ENCODE results near the gene ERG. TPM values are rescaled to one million over a fixed set of nuclear protein-coding genes. Genes with fewer than 3 reads are reported as not detected.

Gene ERG
- total RNA-seq, 4 donors from 2014 or later, result 7.8 to 44.1 (median 16.8) TPM

- TF ChIP-seq, protein P1, sequence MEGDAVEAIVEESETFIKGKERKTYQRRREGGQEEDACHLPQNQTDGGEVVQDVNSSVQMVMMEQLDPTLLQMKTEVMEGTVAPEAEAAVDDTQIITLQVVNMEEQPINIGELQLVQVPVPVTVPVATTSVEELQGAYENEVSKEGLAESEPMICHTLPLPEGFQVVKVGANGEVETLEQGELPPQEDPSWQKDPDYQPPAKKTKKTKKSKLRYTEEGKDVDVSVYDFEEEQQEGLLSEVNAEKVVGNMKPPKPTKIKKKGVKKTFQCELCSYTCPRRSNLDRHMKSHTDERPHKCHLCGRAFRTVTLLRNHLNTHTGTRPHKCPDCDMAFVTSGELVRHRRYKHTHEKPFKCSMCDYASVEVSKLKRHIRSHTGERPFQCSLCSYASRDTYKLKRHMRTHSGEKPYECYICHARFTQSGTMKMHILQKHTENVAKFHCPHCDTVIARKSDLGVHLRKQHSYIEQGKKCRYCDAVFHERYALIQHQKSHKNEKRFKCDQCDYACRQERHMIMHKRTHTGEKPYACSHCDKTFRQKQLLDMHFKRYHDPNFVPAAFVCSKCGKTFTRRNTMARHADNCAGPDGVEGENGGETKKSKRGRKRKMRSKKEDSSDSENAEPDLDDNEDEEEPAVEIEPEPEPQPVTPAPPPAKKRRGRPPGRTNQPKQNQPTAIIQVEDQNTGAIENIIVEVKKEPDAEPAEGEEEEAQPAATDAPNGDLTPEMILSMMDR (IDR thresholded peaks at IDR 0.05; ENCODE audit: low read depth), result no peak
Observed at GRCh38 chr21:38486221-38486620, 12.1 kb downstream of the ERG start.

DNA sequence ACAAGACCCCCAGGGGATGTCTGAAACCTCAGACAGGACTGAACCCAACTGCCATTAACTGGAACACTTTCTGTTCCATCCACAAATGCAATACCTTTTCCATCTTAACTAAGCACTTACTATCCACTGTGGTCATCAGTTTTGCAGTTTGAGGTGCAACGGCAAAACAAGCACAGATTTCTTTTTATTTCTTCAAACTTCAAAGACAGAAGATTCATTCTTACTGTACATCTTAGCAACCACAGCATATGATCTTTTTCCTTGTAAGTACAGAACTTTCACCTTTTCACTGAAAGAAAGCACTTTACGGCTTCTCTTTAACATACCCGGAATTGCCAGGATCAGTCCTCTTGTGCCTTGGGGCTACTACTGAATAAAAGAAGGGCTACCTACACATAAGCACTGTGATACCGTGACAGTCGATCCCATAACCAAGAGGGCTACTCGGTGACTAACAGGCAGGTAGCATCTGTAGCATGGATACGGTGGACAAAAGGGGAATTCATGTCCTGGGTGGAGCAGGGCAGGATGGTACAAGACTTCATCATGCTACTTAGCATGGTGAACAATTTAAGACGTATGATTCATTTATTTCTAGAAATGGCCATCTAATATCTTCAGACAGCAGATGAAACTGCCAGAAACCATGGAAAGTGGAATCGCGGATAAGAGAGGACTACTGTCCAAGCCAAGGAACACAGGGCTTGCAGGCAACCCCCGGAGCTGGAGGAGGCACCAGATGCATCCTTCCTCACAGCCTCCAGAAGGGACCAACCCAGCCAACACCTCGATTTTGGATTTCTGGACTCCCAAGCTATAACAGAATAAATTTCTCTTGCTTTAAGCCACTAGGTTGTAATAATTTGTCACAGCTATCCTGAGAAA, 18.4 kb downstream of the ERG start:
- TF ChIP-seq, protein P1 (IDR thresholded peaks at IDR 0.05; ENCODE audit: low read depth), result no peak

DNA sequence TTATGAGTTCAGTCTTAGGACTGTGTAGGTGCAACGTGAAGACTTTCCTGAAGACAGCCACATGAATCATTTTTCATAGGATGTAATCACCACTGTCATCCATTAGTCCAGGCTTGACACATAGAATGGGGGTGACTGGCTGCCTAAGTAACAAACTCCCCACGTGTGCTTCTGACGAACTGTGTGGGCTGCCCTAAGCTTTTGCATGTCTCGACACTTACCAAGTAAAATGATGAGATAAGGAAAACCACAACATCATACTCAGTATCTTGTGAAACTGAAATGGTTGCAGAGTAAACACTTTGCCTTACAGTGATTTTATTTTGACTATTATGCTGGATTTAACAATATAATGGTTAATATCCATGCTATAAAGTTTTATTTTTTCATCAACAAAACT, 19.5 kb downstream of the ERG start:
- TF ChIP-seq, protein P1 (IDR thresholded peaks at IDR 0.05; ENCODE audit: low read depth), result no peak

DNA sequence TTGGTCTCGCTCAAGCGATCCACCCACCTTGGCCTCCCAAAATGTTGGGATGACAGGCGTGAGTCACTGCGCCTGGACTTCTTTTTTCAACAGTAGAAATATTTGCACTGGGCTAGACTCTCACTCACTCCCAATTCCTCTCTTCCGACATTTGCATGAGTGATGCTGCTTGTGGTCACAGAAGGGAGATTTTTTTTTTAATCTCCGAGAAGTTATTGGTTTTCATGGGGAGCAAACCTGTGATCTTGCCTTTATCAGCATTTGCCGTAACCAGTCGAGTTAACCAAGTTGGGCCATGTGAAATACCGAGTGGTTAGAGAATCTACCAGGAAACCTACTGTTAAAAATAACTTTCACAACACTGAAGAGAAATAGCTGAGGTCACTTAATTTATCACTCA, 21.1 kb downstream of the ERG start:
- TF ChIP-seq, protein P1 (IDR thresholded peaks at IDR 0.05; ENCODE audit: low read depth), result no peak

DNA sequence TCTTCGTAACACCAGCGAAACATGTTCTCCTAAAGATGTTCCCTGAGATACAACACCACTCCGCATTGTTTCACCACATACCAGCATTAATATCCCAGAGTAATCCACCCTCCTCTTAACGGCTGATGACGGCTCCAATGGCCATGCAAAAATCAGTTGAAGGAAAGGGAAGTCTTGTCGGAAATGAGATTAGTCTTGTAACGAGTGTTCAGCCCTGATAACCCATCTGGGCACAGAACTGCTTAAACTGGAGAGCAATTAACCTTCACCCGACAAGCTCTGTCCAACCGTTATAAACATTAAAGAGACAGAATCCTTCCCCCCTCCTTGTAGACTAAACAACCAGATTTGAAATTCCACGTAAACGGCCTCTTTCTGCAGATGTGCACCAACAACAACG, 21.9 kb downstream of the ERG start:
- TF ChIP-seq, protein P1 (IDR thresholded peaks at IDR 0.05; ENCODE audit: low read depth), result no peak

DNA sequence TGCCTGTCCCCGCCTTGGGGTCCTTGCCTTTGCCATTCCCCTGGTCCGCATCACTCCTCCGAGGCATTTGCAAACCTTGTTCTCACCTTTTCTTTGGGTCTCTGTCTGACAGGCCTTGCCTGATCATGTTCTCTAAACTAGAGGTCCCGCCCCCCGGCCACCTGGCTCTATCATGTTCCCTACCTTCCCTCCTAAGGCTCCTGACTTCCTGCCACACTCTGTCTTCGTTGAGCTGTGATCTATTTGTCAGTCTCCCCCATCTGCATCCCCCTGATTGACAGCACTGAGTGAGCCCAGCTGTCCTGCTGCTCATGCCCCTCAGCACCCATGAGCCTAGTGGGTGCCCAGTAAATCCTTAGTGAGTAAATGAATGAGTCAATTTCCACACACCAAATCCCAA, 22.8 kb downstream of the ERG start:
- TF ChIP-seq, protein P1 (IDR thresholded peaks at IDR 0.05; ENCODE audit: low read depth), result no peak

DNA sequence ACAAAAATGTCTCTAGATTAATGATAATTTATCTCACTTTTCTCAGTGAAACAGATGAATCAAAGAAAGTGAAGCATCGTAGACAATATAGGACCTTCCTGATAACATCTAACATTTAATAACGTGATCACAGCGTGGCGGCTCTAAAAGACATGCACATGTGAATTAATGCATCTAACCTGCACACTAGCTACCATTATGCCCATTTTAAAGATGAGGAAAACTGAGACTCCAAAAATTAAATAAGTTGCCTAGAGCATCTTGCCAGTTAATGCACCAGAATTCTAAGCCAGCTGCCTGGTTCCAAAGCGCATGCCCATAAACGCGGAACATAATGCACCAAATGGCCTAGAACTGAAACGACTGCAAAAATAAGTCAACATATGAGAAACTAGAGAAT, 23.5 kb downstream of the ERG start:
- TF ChIP-seq, protein P1 (IDR thresholded peaks at IDR 0.05; ENCODE audit: low read depth), result no peak

Measured in subcutaneous adipose tissue (tissue), 4 donors.